ENCODE data around the gene ARAP3.

Gene ARAP3

GRCh38 chr5:141633871-141634561, 48.0 kb downstream of the ARAP3 start:
- no peak overlapping the region for H3K27ac ChIP-seq
- ChIA-PET CTCF (interaction anchor here (0.6 to 1.8 kb wide), 6 partner anchors 8 to 1501 kb away, joined by 3 to 13 read pairs (median 3); partner anchors contain the start of gene DIAPH1), POLR2A (ENCODE audit: low non-redundant PET) (interaction anchor here (0.6 kb wide), 1 partner anchor 306 kb away, joined by 5 read pairs; no protein-coding TSS in a partner anchor)
- no peak for TF ChIP-seq CTCF (conservative IDR thresholded peaks at IDR 0.05; ENCODE audit: low read depth)
- no peak for DNase-seq (ENCODE audit: low spot score)

GRCh38 chr5:141632650-141633049, 49.4 kb downstream of the ARAP3 start:
- POLR2A ChIA-PET (ENCODE audit: low non-redundant PET): no interaction called here
- no peak overlapping the region for H3K27ac ChIP-seq
- DNase-seq (ENCODE audit: low spot score): no peak
- CTCF ChIA-PET: interaction anchor here (1.8 to 3.0 kb wide), 2 partner anchors 13 kb away, joined by 13 to 29 read pairs; partner anchors contain the start of gene DIAPH1
- TF ChIP-seq CTCF (conservative IDR thresholded peaks at IDR 0.05; ENCODE audit: low read depth): no peak

GRCh38 chr5:141630570-141631140, 51.4 kb downstream of the ARAP3 start:
- POLR2A ChIA-PET (ENCODE audit: low non-redundant PET): no interaction called here
- no peak for TF ChIP-seq CTCF (conservative IDR thresholded peaks at IDR 0.05; ENCODE audit: low read depth)
- CTCF ChIA-PET: interaction anchor here (3.0 kb wide), 1 partner anchor 11 kb away, joined by 29 read pairs; the partner anchor contains the start of gene DIAPH1
- no peak for DNase-seq (ENCODE audit: low spot score)
- no peak overlapping the region for H3K27ac ChIP-seq

- ChIA-PET POLR2A (ENCODE audit: low non-redundant PET) (no interaction called here), CTCF (interaction anchor here (0.6 to 1.2 kb wide), 2 partner anchors 9 to 432 kb away, joined by 3 read pairs; no protein-coding TSS in a partner anchor)
- H3K27ac ChIP-seq: no peak overlapping the region
- DNase-seq (ENCODE audit: low spot score): no peak
- no peak for TF ChIP-seq CTCF (conservative IDR thresholded peaks at IDR 0.05; ENCODE audit: low read depth)
Measured at GRCh38 chr5:141628175-141628788, 53.7 kb downstream of the ARAP3 start.

GRCh38 chr5:141623611-141624010, 58.4 kb downstream of the ARAP3 start:
- TF ChIP-seq CTCF (conservative IDR thresholded peaks at IDR 0.05; ENCODE audit: low read depth): no peak
- POLR2A ChIA-PET (ENCODE audit: low non-redundant PET): no interaction called here

GRCh38 chr5:141623186-141623585, 58.8 kb downstream of the ARAP3 start:
- no peak for TF ChIP-seq CTCF (conservative IDR thresholded peaks at IDR 0.05; ENCODE audit: low read depth)
- ChIA-PET POLR2A (ENCODE audit: low non-redundant PET) (no interaction called here), CTCF (interaction anchor here (0.6 kb wide), 1 partner anchor 31 kb away, joined by 4 read pairs; no protein-coding TSS in a partner anchor)
- no peak for DNase-seq (ENCODE audit: low spot score)
- H3K27ac ChIP-seq: no peak overlapping the region

More at GRCh38 chr5:141623611-141624010, 58.4 kb downstream of the ARAP3 start:
- no peak for DNase-seq (ENCODE audit: low spot score)
- CTCF ChIA-PET: interaction anchor here (0.6 to 0.7 kb wide), 2 partner anchors 31 to 582 kb away, joined by 3 to 4 read pairs; no protein-coding TSS in a partner anchor
- H3K27ac ChIP-seq: no peak overlapping the region

Measured in RWPE1 (cell line).